ENCODE measurements around the gene PGF.
A peak's percentile ranks its signal among the peaks of the same experiment; 100 is the strongest.

PGF gene

DNA sequence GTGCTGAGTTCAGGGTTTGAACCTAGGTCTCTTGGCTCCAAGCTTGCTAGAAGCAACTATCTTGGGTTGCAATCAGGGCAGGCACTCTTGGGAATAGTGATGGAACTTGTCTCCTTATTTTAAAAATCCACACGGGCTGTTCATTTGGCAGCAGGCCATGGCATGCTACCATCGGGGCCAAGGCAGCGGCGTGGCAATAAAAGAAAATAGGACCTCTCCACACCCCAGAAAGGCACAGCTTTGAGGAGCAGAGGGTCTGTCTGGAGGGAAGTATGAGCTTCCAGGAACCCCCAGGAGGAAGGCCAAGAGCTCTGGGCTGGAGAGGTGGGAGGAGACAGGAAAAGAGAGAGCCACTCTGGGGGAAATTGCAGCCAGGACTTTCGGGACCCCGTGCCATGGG, 47.7 kb downstream of the PGF start:
- Histone ChIP-seq H3K27me3 (no peaks in the 10 kb centered on the region), H3K4me3 (no peak overlapping the region), H3K36me3 (peaks cover 6 to 21% (median 8%) of the 10 kb centered on the region in 3 donors), H3K4me1 (peaks cover 0 to 29% (median 15%) of the 10 kb centered on the region in 4 donors), H3K9me3 (no peaks in the 10 kb centered on the region), H3K27ac (peak overlapping the region in 1 of 2 donors; percentile 6)
- intact Hi-C loops (cut with DNase I; ENCODE audit: low total_unique reads): no loop called here
- TF ChIP-seq, protein P1, sequence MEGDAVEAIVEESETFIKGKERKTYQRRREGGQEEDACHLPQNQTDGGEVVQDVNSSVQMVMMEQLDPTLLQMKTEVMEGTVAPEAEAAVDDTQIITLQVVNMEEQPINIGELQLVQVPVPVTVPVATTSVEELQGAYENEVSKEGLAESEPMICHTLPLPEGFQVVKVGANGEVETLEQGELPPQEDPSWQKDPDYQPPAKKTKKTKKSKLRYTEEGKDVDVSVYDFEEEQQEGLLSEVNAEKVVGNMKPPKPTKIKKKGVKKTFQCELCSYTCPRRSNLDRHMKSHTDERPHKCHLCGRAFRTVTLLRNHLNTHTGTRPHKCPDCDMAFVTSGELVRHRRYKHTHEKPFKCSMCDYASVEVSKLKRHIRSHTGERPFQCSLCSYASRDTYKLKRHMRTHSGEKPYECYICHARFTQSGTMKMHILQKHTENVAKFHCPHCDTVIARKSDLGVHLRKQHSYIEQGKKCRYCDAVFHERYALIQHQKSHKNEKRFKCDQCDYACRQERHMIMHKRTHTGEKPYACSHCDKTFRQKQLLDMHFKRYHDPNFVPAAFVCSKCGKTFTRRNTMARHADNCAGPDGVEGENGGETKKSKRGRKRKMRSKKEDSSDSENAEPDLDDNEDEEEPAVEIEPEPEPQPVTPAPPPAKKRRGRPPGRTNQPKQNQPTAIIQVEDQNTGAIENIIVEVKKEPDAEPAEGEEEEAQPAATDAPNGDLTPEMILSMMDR (IDR thresholded peaks at IDR 0.05): no peak
- DNase-seq: no peak

DNA sequence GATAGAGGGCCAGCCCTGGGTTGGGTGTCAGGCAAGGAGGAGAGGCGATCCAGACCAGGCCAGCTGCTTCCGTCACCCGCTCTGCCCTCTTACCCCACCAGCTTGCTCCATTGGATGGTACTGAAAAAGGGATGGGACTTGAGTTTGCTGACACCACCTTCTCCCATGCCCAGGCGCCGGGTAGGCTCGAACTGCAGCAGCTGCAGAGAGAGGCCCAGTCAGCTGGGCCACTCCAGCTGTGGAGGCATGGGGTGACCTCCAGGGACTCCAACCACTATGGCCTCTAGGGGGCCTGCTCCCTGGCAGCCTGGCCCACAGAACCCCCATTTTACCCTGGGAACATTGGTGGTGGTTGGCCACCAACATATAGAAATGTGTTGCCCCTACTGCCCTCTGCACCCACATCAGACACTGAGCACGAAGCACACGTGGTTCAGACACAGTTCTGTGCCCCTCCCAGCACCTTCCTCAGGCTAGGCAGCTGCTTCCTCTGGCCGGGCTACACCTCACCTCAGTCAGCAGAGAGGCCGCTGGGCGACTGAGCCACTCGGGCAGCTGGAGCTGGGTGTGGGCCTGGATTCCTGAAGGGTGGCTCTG, 48.4 kb downstream of the PGF start:
- H3K27ac ChIP-seq: no peak overlapping the region
- intact Hi-C loops (cut with DNase I; ENCODE audit: low total_unique reads): no loop called here
- peaks cover 13 to 28% (median 14%) of the 10 kb centered on the region in 3 donors for H3K36me3 ChIP-seq

DNA sequence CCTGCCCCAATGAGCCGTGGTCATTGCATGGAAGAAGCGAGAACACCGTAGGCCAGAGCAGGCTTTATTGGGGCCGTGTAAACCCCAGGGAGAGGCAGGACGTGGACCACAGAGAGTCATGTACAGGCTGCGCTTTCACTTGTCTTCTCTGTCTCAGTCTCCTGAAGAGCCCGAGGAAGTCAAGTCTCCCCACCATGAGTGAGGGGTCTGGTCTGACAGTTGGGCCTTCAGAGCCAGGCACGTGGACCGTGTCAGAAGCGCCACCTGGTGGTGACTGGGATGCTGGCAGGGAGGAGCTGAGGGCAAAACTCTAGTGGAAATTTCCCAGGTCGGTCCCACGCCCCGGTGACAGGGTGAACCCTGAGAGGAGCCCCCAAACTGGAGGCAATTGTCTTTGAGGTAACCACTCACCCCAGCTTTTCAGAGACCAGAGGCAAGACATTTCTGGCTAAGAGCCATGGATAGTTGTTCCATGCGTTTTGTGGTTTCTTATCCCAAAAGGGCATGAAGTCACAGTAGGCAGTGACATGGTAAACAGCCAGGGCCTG, 49.7 kb downstream of the PGF start:
- H3K4me3 ChIP-seq: no peak overlapping the region
- TF ChIP-seq, protein P1 (IDR thresholded peaks at IDR 0.05): peak; percentile 90 to 92
- H3K4me1 ChIP-seq: peaks cover 0 to 26% (median 15%) of the 10 kb centered on the region in 4 donors
- no peaks in the 10 kb centered on the region for H3K27me3 ChIP-seq
- H3K9me3 ChIP-seq: no peaks in the 10 kb centered on the region
- H3K36me3 ChIP-seq: peaks cover 26 to 42% (median 28%) of the 10 kb centered on the region in 3 donors
- DNase-seq: peak; percentile 62 to 81
- intact Hi-C loops (cut with DNase I; ENCODE audit: low total_unique reads): loop anchor here (2.0 kb wide), 1 partner anchor 43 kb away; no protein-coding TSS in a partner anchor
- no peak overlapping the region for H3K27ac ChIP-seq

More for the DNA sequence above, 48.4 kb downstream of the PGF start:
- Histone ChIP-seq H3K4me3 (no peak overlapping the region), H3K27me3 (no peaks in the 10 kb centered on the region), H3K9me3 (no peaks in the 10 kb centered on the region), H3K4me1 (peaks cover 0 to 29% (median 15%) of the 10 kb centered on the region in 4 donors)
- DNase-seq: no peak
- TF ChIP-seq, protein P1 (IDR thresholded peaks at IDR 0.05): no peak

DNA sequence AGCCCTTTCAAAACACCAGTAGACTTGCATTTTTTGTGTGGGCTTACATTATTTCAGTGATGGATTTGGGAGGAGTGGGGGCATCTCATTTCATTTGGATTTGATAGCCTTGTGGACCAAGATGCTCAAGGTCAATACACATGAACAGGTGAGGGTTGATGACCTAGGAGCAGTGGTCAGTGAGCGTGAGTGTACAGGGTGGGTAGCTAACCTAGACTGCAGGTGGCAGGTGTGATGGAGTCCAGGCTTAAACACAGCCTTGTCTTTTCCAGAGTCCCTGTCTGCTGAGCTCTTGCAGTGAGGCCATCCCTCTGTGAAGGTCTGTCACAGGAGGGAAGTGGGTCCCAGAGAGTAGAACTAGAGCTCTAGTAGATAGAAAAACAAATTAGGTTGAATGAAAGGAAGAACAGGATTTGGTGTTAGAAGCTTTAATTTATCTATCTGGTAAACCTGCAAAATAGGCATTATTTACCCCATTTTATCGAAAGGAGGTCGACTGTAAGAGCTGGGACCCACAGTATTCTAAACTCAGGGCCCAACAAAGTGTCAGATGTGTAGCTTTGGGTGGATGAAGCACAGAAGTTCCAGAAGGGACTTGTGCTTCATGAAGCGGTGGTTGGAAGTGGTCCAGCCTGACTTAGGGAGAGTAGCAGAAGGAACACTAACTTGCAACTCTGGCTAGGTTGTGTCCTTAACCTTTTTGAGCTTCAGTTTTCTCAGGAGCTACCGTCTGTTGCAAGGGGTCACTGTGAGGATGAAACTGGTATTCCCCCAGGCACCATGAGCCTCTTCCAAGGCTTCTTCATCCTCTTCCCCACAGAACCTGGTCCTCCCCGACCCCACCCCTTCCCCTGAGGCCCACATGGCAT, 50.5 kb downstream of the PGF start:
- peaks cover 34 to 50% (median 36%) of the 10 kb centered on the region in 3 donors for H3K36me3 ChIP-seq
- H3K4me1 ChIP-seq: peaks cover 0 to 22% (median 13%) of the 10 kb centered on the region in 4 donors
- intact Hi-C loops (cut with DNase I; ENCODE audit: low total_unique reads): loop anchor here (2.0 kb wide), 1 partner anchor 42 kb away; no protein-coding TSS in a partner anchor
- H3K4me3 ChIP-seq: no peak overlapping the region
- no peak for DNase-seq
- H3K27me3 ChIP-seq: no peaks in the 10 kb centered on the region
- TF ChIP-seq, protein P1 (IDR thresholded peaks at IDR 0.05): no peak
- H3K27ac ChIP-seq: no peak overlapping the region
- H3K9me3 ChIP-seq: no peaks in the 10 kb centered on the region

DNA sequence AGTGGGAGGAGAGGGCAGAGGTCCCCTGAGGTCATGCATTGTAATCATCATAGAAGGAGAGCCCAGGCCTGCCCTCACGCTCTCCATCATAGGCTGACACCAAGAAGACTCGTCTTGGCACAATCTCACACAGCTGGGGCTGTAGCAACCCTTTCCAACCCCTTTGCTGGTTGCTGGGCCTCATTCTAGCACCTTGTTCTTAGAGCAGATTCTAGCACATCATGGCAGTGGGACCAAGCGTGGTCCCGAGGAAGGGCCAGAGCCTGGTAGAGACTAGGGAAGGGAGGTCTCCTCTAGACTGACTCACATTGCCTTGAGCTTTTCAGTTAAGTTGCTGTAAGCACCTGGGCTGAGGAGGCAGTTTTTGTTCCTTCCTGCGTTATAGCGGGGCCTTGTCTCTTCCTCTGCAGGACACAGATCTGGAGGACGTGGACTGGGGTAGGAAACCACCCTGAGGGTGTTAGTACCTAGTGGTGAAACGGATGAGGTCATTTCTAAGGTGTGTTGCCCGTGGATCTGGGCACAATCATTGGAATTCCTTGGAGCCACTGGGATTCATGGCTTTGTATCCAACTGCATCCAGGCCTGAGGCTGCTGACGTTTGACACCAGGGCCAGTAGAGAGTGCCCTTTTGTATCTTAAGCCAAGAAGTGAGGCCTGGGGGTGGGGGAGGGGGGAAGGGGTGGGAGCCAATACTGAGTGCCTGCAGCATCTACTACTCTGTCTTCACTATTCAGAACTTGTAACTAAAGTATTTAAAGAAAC, 52.3 kb downstream of the PGF start:
- no peaks in the 10 kb centered on the region for H3K27me3 ChIP-seq
- TF ChIP-seq, protein P1 (IDR thresholded peaks at IDR 0.05): no peak
- H3K4me3 ChIP-seq: no peak overlapping the region
- no peak for DNase-seq
- H3K27ac ChIP-seq: no peak overlapping the region
- peaks cover 0 to 21% (median 11%) of the 10 kb centered on the region in 4 donors for H3K4me1 ChIP-seq
- no peaks in the 10 kb centered on the region for H3K9me3 ChIP-seq
- H3K36me3 ChIP-seq: peaks cover 52 to 67% (median 53%) of the 10 kb centered on the region in 3 donors
- intact Hi-C loops (cut with DNase I; ENCODE audit: low total_unique reads): no loop called here

Data from tibial artery (tissue), 4 donors.